Astrocyte (in vitro differentiated cells and primary cell): ENCODE data around the gene OSTF1. TPM values are rescaled to one million over a fixed set of nuclear protein-coding genes. Genes with fewer than 3 reads are reported as not detected.
A peak's percentile ranks its signal among the peaks of the same experiment; 100 is the strongest.

ENCODE experiments used
- DNase-seq: peaks from one replicate; pipeline ENCODE4 v3.0.0-alpha.2; 2010; ENCODE audit warnings: low read depth
- FAIRE-seq: peaks from 2 replicates; lab custom pipeline; 2011; peaks lifted over from hg19 to GRCh38; lab: Jason Lieb, UNC
- H2AFZ ChIP-seq: 2 replicates; pipeline ENCODE4 v1.6.0; 2012; ENCODE audit warnings: low read depth, low read length, inconsistent platforms
- H3K27ac ChIP-seq: 2 replicates; pipeline ENCODE4 v1.5.1; 2011; ENCODE audit warnings: low read depth, low read length, inconsistent platforms
- H3K27me3 ChIP-seq: 2 replicates; pipeline ENCODE4 v1.6.0; 2011; ENCODE audit warnings: low read length, inconsistent platforms; ENCODE audit not compliant: insufficient read depth
- H3K36me3 ChIP-seq: 2 replicates; pipeline ENCODE4 v1.5.1; 2011; ENCODE audit warnings: low read length, inconsistent platforms; ENCODE audit not compliant: insufficient read depth
- H3K4me1 ChIP-seq: 2 replicates; pipeline ENCODE4 v1.5.1; 2011; ENCODE audit warnings: low read length, inconsistent platforms; ENCODE audit not compliant: insufficient read depth
- H3K4me2 ChIP-seq: 2 replicates; pipeline ENCODE4 v1.6.0; 2012; ENCODE audit warnings: low read length, inconsistent platforms
- H3K4me3 ChIP-seq: 2 replicates; pipeline ENCODE4 v1.5.1; 2011; ENCODE audit warnings: low read depth, mild to moderate bottlenecking, low read length, inconsistent platforms; ENCODE audit not compliant: insufficient read depth
- H3K79me2 ChIP-seq: 2 replicates; pipeline ENCODE4 v1.6.0; 2012; ENCODE audit warnings: mild to moderate bottlenecking, low read length, inconsistent platforms; ENCODE audit not compliant: insufficient read depth
- H3K9ac ChIP-seq: 2 replicates; pipeline ENCODE4 v1.6.0; 2012; ENCODE audit warnings: mild to moderate bottlenecking, low read length, inconsistent platforms
- H3K9me3 ChIP-seq: 2 replicates; pipeline ENCODE4 v1.5.1; 2012; ENCODE audit warnings: low read depth, mild to moderate bottlenecking, low read length, inconsistent platforms; ENCODE audit not compliant: insufficient read depth
- H4K20me1 ChIP-seq: 2 replicates; pipeline ENCODE4 v1.6.0; 2012; ENCODE audit warnings: low read length, inconsistent platforms; ENCODE audit not compliant: insufficient read depth
- H3K27ac Mint-ChIP-seq: one replicate; pipeline ENCODE4 v1.8.0; 2021; ENCODE audit warnings: mild to moderate bottlenecking, mixed read lengths; ENCODE audit not compliant: unreplicated experiment
- H3K27me3 Mint-ChIP-seq: one replicate; pipeline ENCODE4 v1.8.0; 2021; ENCODE audit warnings: low read depth, mixed read lengths; ENCODE audit not compliant: unreplicated experiment
- H3K36me3 Mint-ChIP-seq: one replicate; pipeline ENCODE4 v1.8.0; 2021; ENCODE audit warnings: low read depth, mixed read lengths; ENCODE audit not compliant: unreplicated experiment
- H3K4me1 Mint-ChIP-seq: one replicate; pipeline ENCODE4 v1.8.0; 2021; ENCODE audit warnings: low read depth, mixed read lengths; ENCODE audit not compliant: unreplicated experiment
- H3K4me3 Mint-ChIP-seq: one replicate; pipeline ENCODE4 v1.8.0; 2021; ENCODE audit warnings: mild to moderate bottlenecking, moderate library complexity, mixed read lengths; ENCODE audit not compliant: unreplicated experiment
- H3K9me3 Mint-ChIP-seq: one replicate; pipeline ENCODE4 v1.8.0; 2021; ENCODE audit warnings: mild to moderate bottlenecking, mixed read lengths; ENCODE audit not compliant: unreplicated experiment
- CTCF ChIP-seq: IDR thresholded peaks from 2 replicates; pipeline ENCODE4 v1.5.1; 2011; ENCODE audit warnings: low read depth, mild to moderate bottlenecking, inconsistent platforms, low read length, moderate library complexity; ENCODE audit not compliant: insufficient read depth
- EZH2 ChIP-seq: IDR thresholded peaks from 2 replicates; pipeline ENCODE4 v1.6.1; 2012; ENCODE audit warnings: mild to moderate bottlenecking, low read length, inconsistent platforms; ENCODE audit not compliant: insufficient read depth
- total RNA-seq: library from RNA; stranded (reverse); gene quantifications from 2 replicates; pipeline ENCODE4 v1.2.1, GENCODE V29; 2021

OSTF1 gene
- total RNA-seq, 1 donor from 2014 or later, result 43.0 TPM

GRCh38 chr9:75170898-75171360 is 82.6 kb downstream of the OSTF1 start:
- Histone ChIP-seq H2AFZ (no peak overlapping the region), H3K4me2 (no peak overlapping the region), H3K4me3 (no peak overlapping the region), H4K20me1 (no peaks in the 10 kb centered on the region), H3K4me1 (peaks cover 11% of the 10 kb centered on the region), H3K27ac (no peak overlapping the region), H3K79me2 (no peaks in the 10 kb centered on the region), H3K36me3 (no peaks in the 10 kb centered on the region), H3K27me3 (no peaks in the 10 kb centered on the region), H3K9me3 (no peaks in the 10 kb centered on the region), H3K9ac (no peak overlapping the region)
- FAIRE-seq (no peak), DNase-seq (peak; percentile 38)
- peak overlapping the region; percentile 23 for H3K27ac Mint-ChIP-seq
- peaks cover 12% of the 10 kb centered on the region for H3K4me1 Mint-ChIP-seq
- no peak overlapping the region for H3K4me3 Mint-ChIP-seq
- H3K36me3 Mint-ChIP-seq, result peaks cover 9% of the 10 kb centered on the region
- H3K27me3 Mint-ChIP-seq, result no peaks in the 10 kb centered on the region
- H3K9me3 Mint-ChIP-seq, result peaks cover 4% of the 10 kb centered on the region
- TF ChIP-seq CTCF (no peak), EZH2 (no peak)

DNA sequence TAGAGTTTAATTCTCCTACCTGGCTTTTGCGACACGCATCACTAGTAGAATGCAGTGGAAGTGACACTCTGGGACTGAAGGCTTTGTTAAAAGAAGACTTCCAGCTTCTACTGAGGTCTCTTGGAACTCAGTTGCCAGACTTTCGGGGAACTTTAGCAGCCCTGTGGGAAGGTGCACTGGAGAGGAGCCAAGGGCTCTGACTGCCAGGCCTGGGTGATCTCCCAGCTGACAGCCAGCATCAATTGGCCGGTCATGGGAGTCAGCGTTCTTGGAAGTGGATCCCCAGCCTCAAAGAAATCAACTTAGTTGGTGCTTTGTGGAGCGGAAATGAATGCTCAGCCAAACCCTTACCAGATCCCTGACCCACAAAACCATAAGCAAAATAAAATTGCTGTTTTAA is 87.1 kb downstream of the OSTF1 start:
- H3K9me3 ChIP-seq, result no peaks in the 10 kb centered on the region
- no peaks in the 10 kb centered on the region for H3K27me3 ChIP-seq
- TF ChIP-seq CTCF (no peak), EZH2 (no peak)
- no peak overlapping the region for H3K27ac Mint-ChIP-seq
- peaks cover 7% of the 10 kb centered on the region for H3K4me1 Mint-ChIP-seq
- H3K27me3 Mint-ChIP-seq, result no peaks in the 10 kb centered on the region
- FAIRE-seq, result no peak
- H3K4me2 ChIP-seq, result no peak overlapping the region
- H3K4me1 ChIP-seq, result no peaks in the 10 kb centered on the region
- no peaks in the 10 kb centered on the region for H3K9me3 Mint-ChIP-seq
- no peak overlapping the region for H2AFZ ChIP-seq
- DNase-seq, result no peak
- H3K4me3 ChIP-seq, result no peak overlapping the region
- H3K9ac ChIP-seq, result no peak overlapping the region
- H3K79me2 ChIP-seq, result no peaks in the 10 kb centered on the region
- H3K27ac ChIP-seq, result no peak overlapping the region
- no peak overlapping the region for H3K4me3 Mint-ChIP-seq
- no peaks in the 10 kb centered on the region for H3K36me3 ChIP-seq
- no peaks in the 10 kb centered on the region for H4K20me1 ChIP-seq
- H3K36me3 Mint-ChIP-seq, result peaks cover 25% of the 10 kb centered on the region

GRCh38 chr9:75176037-75176436 is 87.7 kb downstream of the OSTF1 start:
- H3K27me3 ChIP-seq, result no peaks in the 10 kb centered on the region
- DNase-seq (no peak), FAIRE-seq (no peak)
- H3K4me2 ChIP-seq, result no peak overlapping the region
- Mint-ChIP-seq H3K27me3 (no peaks in the 10 kb centered on the region), H3K36me3 (peaks cover 22% of the 10 kb centered on the region), H3K4me3 (no peak overlapping the region), H3K9me3 (no peaks in the 10 kb centered on the region), H3K4me1 (peaks cover 3% of the 10 kb centered on the region), H3K27ac (peak overlapping the region; percentile 55)
- H3K9ac ChIP-seq, result no peak overlapping the region
- H3K4me3 ChIP-seq, result no peak overlapping the region
- no peak overlapping the region for H2AFZ ChIP-seq
- no peaks in the 10 kb centered on the region for H3K4me1 ChIP-seq
- H3K36me3 ChIP-seq, result no peaks in the 10 kb centered on the region
- H3K9me3 ChIP-seq, result no peaks in the 10 kb centered on the region
- TF ChIP-seq EZH2, result no peak
- TF ChIP-seq CTCF, result no peak
- no peaks in the 10 kb centered on the region for H3K79me2 ChIP-seq
- no peak overlapping the region for H3K27ac ChIP-seq
- no peaks in the 10 kb centered on the region for H4K20me1 ChIP-seq
